Thymus (tissue), 11 donors: ENCODE results near the gene PPP3CA. TPM values are rescaled to one million over a fixed set of nuclear protein-coding genes. Genes with fewer than 3 reads are reported as not detected.
"Not testable (repeated sequence)": the region's sequence is repeated elsewhere in the genome, so short reads cannot be mapped to it uniquely, and the experiment has no call there.

Experiments used
- DNase-seq, 9 donors: peaks; one replicate each; pipeline ENCODE4 v3.0.0-alpha.2; 2013; ENCODE audit warnings: low spot score in 9 of 9, low read depth in 6 of 9, missing footprints in 1 of 9
- H3K27ac ChIP-seq, 2 donors: one replicate each; pipeline ENCODE4 v1.5.1; 2013; ENCODE audit warnings: control low read depth in 1 of 2, low read depth in 1 of 2, low read length in 1 of 2, mild to moderate bottlenecking in 1 of 2, moderate library complexity in 1 of 2
- H3K27me3 ChIP-seq, 2 donors: one replicate each; pipeline ENCODE4 v1.5.1; 2013; ENCODE audit warnings: low read length in 1 of 2; ENCODE audit not compliant: control insufficient read depth in 2 of 2, insufficient read depth in 1 of 2
- H3K36me3 ChIP-seq, 2 donors: one replicate each; pipeline ENCODE4 v1.5.1; 2013; ENCODE audit warnings: low read length in 1 of 2, mild to moderate bottlenecking in 1 of 2, moderate library complexity in 1 of 2; ENCODE audit not compliant: control insufficient read depth in 2 of 2, insufficient read depth in 2 of 2
- H3K4me1 ChIP-seq, 2 donors: one replicate each; pipeline ENCODE4 v1.5.1; 2013; ENCODE audit warnings: low read length in 2 of 2; ENCODE audit not compliant: control insufficient read depth in 2 of 2, insufficient read depth in 2 of 2
- H3K4me3 ChIP-seq, 2 donors: one replicate each; pipeline ENCODE4 v1.5.1; 2013; ENCODE audit warnings: low read length in 2 of 2, control low read depth in 1 of 2, mild to moderate bottlenecking in 1 of 2
- H3K9me3 ChIP-seq, 2 donors: one replicate each; pipeline ENCODE4 v1.5.1; 2013; ENCODE audit warnings: low read length in 1 of 2, mild to moderate bottlenecking in 1 of 2; ENCODE audit not compliant: control insufficient read depth in 2 of 2, insufficient read depth in 1 of 2
- WGBS: extraction: QIAGEN DNeasy Blood & Tissue Kit; methylation state at CpG from one replicate; pipeline ENCODE4 v1.1.7; 2013; 5-methylcytosine and 5-hydroxymethylcytosine counted together
- polyA plus RNA-seq: library from polyadenylated mRNA; stranded (reverse); fragments of 200-250 nt; gene quantifications from one replicate; pipeline ENCODE4 v1.2.3, GENCODE V29; 2013
- total RNA-seq: library from RNA; stranded (reverse); fragments of 120-200 nt; gene quantifications from one replicate; pipeline ENCODE4 v1.2.4, GENCODE V29; 2013
- donor health status: healthy.

The PPP3CA gene
- total and polyA plus RNA-seq, 2 donors: 12.9 to 17.3 TPM

GRCh38 chr4:101142259-101142658, 205.1 kb downstream of the PPP3CA start:
- DNase-seq: no peak
- Histone ChIP-seq H3K4me3 (no peak overlapping the region), H3K9me3 (no peaks in the 10 kb centered on the region), H3K27ac (no peak overlapping the region), H3K4me1 (no peaks in the 10 kb centered on the region), H3K36me3 (no peaks in the 10 kb centered on the region), H3K27me3 (no peaks in the 10 kb centered on the region)
- 93% methylated on average over 4 of the region's 4 CpGs for WGBS

- no peaks in the 10 kb centered on the region for H3K27me3 ChIP-seq
- WGBS: 63% methylated on average over 4 of the region's 4 CpGs
- no peak for DNase-seq
- H3K4me3 ChIP-seq: no peak overlapping the region
- no peaks in the 10 kb centered on the region for H3K4me1 ChIP-seq
- no peak overlapping the region for H3K27ac ChIP-seq
- H3K9me3 ChIP-seq: no peaks in the 10 kb centered on the region
- H3K36me3 ChIP-seq: no peaks in the 10 kb centered on the region
Measured at GRCh38 chr4:101141855-101142254, 205.5 kb downstream of the PPP3CA start.

- no peak overlapping the region for H3K4me3 ChIP-seq
- 90% methylated on average over 5 of the region's 5 CpGs for WGBS
- H3K36me3 ChIP-seq: no peaks in the 10 kb centered on the region
- no peaks in the 10 kb centered on the region for H3K27me3 ChIP-seq
- no peak overlapping the region for H3K27ac ChIP-seq
- no peak for DNase-seq
- H3K4me1 ChIP-seq: no peaks in the 10 kb centered on the region
- H3K9me3 ChIP-seq: no peaks in the 10 kb centered on the region
Measured at GRCh38 chr4:101141230-101141629, 206.1 kb downstream of the PPP3CA start.

GRCh38 chr4:101140228-101140627, 207.1 kb downstream of the PPP3CA start:
- no peaks in the 10 kb centered on the region for H3K36me3 ChIP-seq
- DNase-seq: no peak
- H3K27ac ChIP-seq: no peak overlapping the region
- H3K4me3 ChIP-seq: no peak overlapping the region
- H3K4me1 ChIP-seq: no peaks in the 10 kb centered on the region
- no peaks in the 10 kb centered on the region for H3K9me3 ChIP-seq
- no peaks in the 10 kb centered on the region for H3K27me3 ChIP-seq

- H3K27ac ChIP-seq: no peak overlapping the region
- no peak for DNase-seq
- H3K36me3 ChIP-seq: no peaks in the 10 kb centered on the region
- H3K4me3 ChIP-seq: no peak overlapping the region
- H3K27me3 ChIP-seq: no peaks in the 10 kb centered on the region
- H3K4me1 ChIP-seq: no peaks in the 10 kb centered on the region
- 97% methylated on average over 8 of the region's 8 CpGs for WGBS
- no peaks in the 10 kb centered on the region for H3K9me3 ChIP-seq
Measured at GRCh38 chr4:101136373-101137370, 210.7 kb downstream of the PPP3CA start.

- H3K36me3 ChIP-seq: no peaks in the 10 kb centered on the region
- WGBS: 74% methylated on average over 3 of the region's 3 CpGs
- no peaks in the 10 kb centered on the region for H3K27me3 ChIP-seq
- H3K4me3 ChIP-seq: no peak overlapping the region
- H3K9me3 ChIP-seq: no peaks in the 10 kb centered on the region
- H3K27ac ChIP-seq: no peak overlapping the region
- DNase-seq: no peak
- H3K4me1 ChIP-seq: no peaks in the 10 kb centered on the region
Measured at GRCh38 chr4:101135371-101136010, 211.8 kb downstream of the PPP3CA start.

GRCh38 chr4:101131058-101131457, 216.3 kb downstream of the PPP3CA start:
- DNase-seq, H3K27ac ChIP-seq, H3K4me3 ChIP-seq, H3K4me1 ChIP-seq, H3K9me3 ChIP-seq, H3K36me3 ChIP-seq, H3K27me3 ChIP-seq: not testable (repeated sequence)
- 79% methylated on average over 5 of the region's 5 CpGs for WGBS

GRCh38 chr4:101128898-101129297, 218.4 kb downstream of the PPP3CA start:
- H3K27ac ChIP-seq, H3K4me1 ChIP-seq, H3K9me3 ChIP-seq, H3K4me3 ChIP-seq, H3K27me3 ChIP-seq, H3K36me3 ChIP-seq, DNase-seq: not testable (repeated sequence)
- 100% methylated on average over 1 of the region's 1 CpG for WGBS

GRCh38 chr4:101128473-101128872, 218.9 kb downstream of the PPP3CA start:
- no peak overlapping the region for H3K4me3 ChIP-seq
- no peaks in the 10 kb centered on the region for H3K4me1 ChIP-seq
- no peak overlapping the region for H3K27ac ChIP-seq
- no peaks in the 10 kb centered on the region for H3K27me3 ChIP-seq
- 98% methylated on average over 10 of the region's 10 CpGs for WGBS
- peaks cover 0 to 9% of the 10 kb centered on the region in 2 donors for H3K9me3 ChIP-seq
- DNase-seq: no peak
- no peaks in the 10 kb centered on the region for H3K36me3 ChIP-seq
